Activated gamma-delta T cell (primary cell): ENCODE results near the gene CRYBG3.

Experiments used
- DNase-seq: peaks from one replicate; lab custom pipeline; 2025; lab: John Stamatoyannopoulos, UW

The CRYBG3 gene

DNA sequence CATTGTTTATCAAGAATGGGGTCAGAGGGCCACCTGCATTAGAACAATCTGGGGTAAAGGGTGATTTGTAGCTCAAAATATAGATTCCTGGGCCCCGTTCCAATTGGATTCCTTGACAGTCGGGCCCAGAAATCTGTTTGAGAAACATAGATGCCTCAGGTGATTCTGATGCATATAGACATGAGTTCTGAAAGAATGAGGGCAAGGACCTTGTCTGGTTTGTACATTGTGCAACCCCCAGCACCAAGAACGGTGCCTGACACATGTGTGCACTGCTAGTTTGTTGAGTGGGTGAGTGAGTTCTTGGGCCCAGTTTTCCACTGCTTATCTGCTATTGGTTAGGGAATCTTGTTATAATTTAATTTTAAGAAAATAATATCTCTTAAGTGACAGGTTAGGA, 16.6 kb downstream of the CRYBG3 start:
- no peak for DNase-seq

GRCh38 chr3:97839944-97840343, 18.1 kb downstream of the CRYBG3 start:
- no peak for DNase-seq

GRCh38 chr3:97841304-97841703, 19.5 kb downstream of the CRYBG3 start:
- no peak for DNase-seq

- no peak for DNase-seq
Measured at GRCh38 chr3:97841956-97842355, 20.1 kb downstream of the CRYBG3 start.

DNA sequence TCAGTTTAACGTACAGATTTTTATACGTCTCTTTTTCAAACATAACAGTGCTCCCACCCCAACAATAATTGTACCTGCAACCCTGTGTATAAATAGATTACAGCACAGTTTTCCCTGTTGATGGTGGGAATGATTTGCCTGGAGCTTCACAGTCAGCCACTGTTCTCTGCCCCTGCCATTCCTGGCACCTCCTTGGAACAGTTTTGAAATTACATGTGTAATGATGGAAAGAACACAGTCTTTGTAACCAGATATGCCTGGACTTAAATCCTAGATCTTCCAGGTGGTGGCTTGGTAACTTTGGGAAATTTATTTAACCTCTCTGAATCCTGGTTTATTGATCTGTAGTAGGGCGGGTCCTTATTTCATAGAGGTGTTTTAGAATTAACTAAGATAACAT, 27.0 kb downstream of the CRYBG3 start:
- DNase-seq, result no peak

DNA sequence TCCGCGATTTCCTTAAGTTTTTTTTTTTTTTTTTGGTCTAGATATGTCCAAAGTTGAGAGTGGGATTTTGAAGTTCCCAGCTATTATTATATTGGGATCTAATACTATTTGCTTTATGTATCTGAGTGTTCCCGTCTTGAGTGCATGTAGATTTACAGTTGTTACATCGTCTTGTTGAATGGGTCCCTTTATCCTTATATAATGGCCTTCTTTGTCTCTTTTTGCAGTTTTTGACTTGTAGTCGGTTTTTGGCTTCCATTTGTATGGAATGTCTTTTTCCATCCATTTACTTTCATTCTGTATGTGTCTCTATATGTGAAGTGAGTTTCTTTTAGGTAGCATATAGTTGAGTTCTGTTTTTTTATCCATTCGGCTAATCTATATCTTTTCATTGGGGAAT, 35.6 kb downstream of the CRYBG3 start:
- DNase-seq, result no peak

- no peak for DNase-seq
Measured at GRCh38 chr3:97860364-97860763, 38.6 kb downstream of the CRYBG3 start.

DNA sequence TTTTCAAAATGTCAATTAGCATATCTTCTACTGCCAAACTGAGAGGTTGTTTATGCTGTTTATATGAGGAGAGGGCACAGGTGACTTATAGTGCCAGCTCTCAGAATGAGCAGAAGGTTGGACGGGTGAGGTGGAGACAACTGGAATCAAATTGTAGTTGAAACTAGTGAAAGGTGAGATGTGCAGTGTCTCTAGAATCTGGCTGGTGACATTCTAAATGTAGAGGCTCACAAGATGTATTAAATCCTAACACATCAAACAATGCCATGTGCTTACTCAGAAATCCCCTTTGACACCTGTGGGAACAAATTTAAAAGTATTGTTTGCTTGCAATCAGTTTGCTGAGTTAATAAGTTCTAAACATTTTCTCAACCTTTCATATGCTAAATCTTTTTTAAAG, 40.8 kb downstream of the CRYBG3 start:
- DNase-seq, result no peak

DNA sequence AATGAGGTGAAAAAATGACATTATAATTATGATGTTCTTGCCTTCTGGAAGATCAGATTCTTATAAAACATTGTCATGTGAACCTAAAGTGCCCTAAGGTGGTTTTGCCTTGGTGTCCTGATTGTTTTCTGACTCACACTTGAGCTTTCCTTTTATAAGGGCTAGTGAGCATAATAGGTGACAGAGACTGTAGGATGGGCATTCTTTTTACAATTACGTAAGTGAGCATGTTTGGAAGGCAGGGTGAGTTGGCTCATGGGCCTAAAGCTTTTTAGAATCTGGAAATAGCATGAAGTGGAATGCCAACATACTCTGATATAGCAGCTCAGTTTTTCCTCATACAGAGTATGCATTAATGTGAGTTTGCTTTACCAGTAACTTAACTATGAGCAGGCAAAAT, 41.2 kb downstream of the CRYBG3 start:
- no peak for DNase-seq

DNA sequence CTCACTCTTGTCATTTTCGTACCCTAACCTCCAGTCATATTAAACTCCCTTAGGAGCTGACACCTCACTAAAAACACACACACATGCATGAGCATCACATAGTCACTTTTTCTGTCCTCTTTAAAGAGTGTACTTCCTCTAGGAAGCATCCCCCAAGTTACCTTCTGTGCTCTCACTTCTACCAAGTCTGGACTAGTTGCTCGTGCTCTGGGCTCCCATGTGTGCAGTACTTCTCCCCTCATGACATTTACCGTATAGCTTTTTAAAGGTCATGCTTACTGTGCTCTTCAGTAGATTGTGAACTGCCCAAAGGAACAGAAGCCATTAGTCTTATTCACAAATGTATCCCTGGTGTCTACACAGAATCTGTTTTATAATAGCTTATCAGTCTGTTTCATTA, 42.0 kb downstream of the CRYBG3 start:
- no peak for DNase-seq

DNA sequence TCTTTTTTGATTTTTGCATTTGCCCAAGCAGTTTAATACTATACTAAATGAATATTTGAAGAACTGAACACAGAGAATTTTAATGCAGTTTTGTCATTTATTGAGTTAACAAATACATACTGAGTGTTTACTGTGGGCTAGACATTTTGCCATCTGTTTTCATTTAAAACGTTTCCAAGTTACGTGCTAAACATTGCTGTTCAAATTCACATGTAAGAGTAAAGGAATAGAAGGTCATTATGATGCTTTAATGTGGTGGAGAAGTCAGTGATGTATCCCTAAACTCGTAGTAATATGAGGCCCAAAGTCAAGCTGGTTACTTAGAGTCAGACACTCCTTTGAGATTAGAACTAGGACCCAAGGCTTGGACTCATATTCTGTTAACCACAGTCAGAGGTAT, 49.4 kb downstream of the CRYBG3 start:
- no peak for DNase-seq

DNA sequence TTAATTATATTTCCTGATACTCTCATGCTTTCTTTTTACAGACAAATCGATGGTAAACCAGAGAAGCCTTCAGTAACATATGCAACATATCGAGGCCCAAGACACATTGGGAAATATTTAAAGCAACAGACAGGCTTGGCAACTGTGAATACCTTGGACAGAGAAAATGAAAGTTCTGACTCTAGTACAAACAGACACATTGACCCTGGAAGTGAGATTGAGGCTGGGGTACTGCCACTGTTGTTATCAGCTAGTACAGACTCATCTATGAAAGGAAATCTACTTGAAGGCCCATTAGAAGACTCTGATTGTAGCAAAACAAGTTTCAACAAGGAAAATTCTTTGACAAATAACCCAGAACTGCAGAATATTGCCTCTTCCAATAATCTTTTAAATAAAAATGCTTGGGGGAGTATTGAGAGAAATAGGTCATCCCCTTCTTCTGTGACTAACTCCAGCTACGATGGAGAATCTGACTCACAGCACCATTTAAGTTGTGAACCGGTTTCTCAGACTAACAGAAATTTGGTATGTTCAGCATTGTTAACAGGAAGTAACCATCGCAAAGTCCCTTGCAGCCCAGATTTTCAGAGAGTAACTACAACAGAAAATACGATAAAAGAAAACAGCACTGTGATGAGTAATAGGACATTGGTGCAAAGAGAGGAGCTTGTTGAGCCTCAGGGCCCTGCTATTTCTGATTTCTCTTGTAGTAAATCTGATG, 50.2 kb downstream of the CRYBG3 start:
- DNase-seq, result no peak

GRCh38 chr3:97872525-97873042, 50.8 kb downstream of the CRYBG3 start:
- DNase-seq, result no peak

- no peak for DNase-seq
Measured at GRCh38 chr3:97880267-97880666, 58.5 kb downstream of the CRYBG3 start.

- DNase-seq, result no peak
Measured at GRCh38 chr3:97882975-97883598, 61.3 kb downstream of the CRYBG3 start.

GRCh38 chr3:97883736-97884135, 61.9 kb downstream of the CRYBG3 start:
- no peak for DNase-seq

DNA sequence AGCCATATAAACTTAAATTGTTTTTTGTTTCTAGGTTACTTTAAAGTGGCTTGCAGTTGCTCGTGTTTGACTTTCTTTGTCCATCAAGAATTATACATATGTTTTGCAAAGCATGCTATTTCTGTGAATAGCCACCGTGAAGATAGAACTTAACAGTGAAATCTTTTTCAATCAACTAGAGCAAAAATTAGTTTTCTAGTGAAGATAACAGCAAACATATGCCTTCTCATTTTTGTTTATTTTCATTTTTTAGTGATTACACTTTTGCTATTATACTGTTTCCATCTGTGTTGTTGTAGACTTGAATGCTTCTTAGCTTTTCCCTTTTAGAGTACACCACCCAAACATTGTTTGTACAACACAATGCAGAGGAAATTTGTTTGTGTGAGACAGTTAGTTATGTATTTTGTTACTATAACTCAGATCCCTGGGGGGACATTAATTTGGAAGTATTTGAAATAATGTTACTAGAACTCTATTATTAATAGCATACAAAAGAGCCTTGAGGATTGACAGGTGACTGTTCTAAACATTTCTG, 62.8 kb downstream of the CRYBG3 start:
- no peak for DNase-seq

- DNase-seq, result no peak
Measured at GRCh38 chr3:97885931-97886824, 64.4 kb downstream of the CRYBG3 start.

GRCh38 chr3:97889814-97890213, 68.0 kb downstream of the CRYBG3 start:
- DNase-seq, result no peak

DNA sequence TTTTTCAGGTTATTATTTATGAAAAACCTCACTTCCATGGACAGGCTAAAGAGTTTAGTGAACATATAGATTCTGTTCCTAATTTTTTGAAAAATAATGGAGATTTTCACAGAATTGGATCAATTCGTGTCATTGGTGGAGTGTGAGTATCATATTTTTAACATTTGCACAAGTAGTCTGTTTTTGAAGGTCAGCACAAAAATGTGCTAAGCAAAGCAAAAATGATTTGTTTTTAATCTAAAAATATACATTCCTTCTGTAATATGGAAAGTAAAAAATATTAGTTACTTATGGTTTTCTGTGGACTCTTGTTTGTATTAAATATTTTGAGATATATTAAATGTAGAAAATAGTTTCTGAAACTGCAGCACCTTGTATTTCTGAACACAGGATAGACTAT, 71.0 kb downstream of the CRYBG3 start:
- DNase-seq, result no peak

DNA sequence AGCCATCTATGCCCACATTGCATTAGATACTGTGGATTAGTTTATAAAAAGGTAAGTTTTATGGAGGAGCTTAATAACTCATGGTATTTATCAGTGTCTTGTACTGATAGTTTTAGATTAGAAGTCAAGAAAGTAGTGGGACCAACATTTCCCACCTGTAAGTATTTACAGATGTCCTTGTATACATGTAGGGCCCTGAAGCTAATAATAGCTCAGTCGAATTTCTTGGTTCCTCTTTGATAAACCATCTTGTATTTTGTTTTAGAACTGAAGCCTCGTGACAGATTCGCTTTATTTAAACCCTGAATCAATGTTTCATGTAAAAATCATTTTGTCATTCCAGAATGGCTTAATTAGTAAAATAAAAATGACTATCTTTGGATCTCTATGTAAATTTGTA, 73.4 kb downstream of the CRYBG3 start:
- no peak for DNase-seq

- no peak for DNase-seq
Measured at GRCh38 chr3:97896129-97896528, 74.3 kb downstream of the CRYBG3 start.
